Neutrophil (primary cell): ENCODE results near the gene GRM1.

ENCODE experiments used
- H3K27ac ChIP-seq: fragments of 200-600 bp; sonication (generic); 2 replicates; pipeline ENCODE4 v1.5.1; 2016; ENCODE audit warnings: mild to moderate bottlenecking, moderate library complexity
- H3K27me3 ChIP-seq: fragments of 200-600 bp; sonication (generic); 2 replicates; pipeline ENCODE4 v1.6.0; 2016; ENCODE audit warnings: mild to moderate bottlenecking
- H3K36me3 ChIP-seq: fragments of 200-600 bp; sonication (generic); 2 replicates; pipeline ENCODE4 v1.5.1; 2017
- H3K4me1 ChIP-seq, 2 experiments: fragments of 200-600 bp in 1 of 2; sonication (generic) in 1 of 2; 1 replicate in 1 of 2; 2 replicates in 1 of 2; pipeline versions ENCODE4 v1.5.1 to v1.6.1; 2013 to 2016; ENCODE audit warnings: low read depth in 1 of 2, low read length in 1 of 2, mild to moderate bottlenecking in 1 of 2, moderate library complexity in 1 of 2; ENCODE audit not compliant: control insufficient read depth in 1 of 2, insufficient read depth in 1 of 2
- H3K4me3 ChIP-seq, 2 experiments: fragments of 200-600 bp in 1 of 2; sonication (generic) in 1 of 2; 1 replicate in 1 of 2; 2 replicates in 1 of 2; pipeline ENCODE4 v1.5.1; 2013 to 2016; ENCODE audit warnings: low read depth in 1 of 2, low read length in 1 of 2, mild to moderate bottlenecking in 1 of 2, moderate library complexity in 1 of 2
- H3K9me3 ChIP-seq: fragments of 200-600 bp; sonication (generic); 2 replicates; pipeline ENCODE4 v1.5.1; 2016
- TF ChIP-seq, protein P1 (sequence below): fragments of 200-600 bp; sonication (generic); IDR thresholded peaks from 2 replicates; pipeline ENCODE4 v1.5.1; 2016; ENCODE audit warnings: antibody characterized with exemption

GRM1 gene

DNA sequence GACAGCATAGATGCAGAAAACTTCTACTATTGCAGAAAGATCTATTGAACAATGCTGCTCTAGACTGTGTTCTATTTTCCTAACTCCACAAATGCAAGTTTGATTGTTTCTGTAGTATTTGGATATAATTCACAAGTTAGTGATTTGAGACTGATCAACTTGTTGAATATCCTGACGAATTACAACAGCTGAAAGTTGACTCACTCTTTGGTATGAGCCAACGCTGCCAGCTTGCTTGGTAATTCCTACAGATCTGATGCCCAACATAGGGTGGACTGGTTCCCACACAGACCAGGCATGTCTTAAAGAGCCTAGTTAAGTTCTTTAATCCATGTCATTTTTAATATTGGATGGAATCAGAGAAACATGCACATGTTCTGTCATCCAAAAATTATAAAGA lies 283.7 kb downstream of the GRM1 start:
- H3K27me3 ChIP-seq = no peaks in the 10 kb centered on the region
- no peaks in the 10 kb centered on the region for H3K4me1 ChIP-seq
- H3K36me3 ChIP-seq = no peaks in the 10 kb centered on the region
- H3K27ac ChIP-seq = no peak overlapping the region
- TF ChIP-seq, protein P1, sequence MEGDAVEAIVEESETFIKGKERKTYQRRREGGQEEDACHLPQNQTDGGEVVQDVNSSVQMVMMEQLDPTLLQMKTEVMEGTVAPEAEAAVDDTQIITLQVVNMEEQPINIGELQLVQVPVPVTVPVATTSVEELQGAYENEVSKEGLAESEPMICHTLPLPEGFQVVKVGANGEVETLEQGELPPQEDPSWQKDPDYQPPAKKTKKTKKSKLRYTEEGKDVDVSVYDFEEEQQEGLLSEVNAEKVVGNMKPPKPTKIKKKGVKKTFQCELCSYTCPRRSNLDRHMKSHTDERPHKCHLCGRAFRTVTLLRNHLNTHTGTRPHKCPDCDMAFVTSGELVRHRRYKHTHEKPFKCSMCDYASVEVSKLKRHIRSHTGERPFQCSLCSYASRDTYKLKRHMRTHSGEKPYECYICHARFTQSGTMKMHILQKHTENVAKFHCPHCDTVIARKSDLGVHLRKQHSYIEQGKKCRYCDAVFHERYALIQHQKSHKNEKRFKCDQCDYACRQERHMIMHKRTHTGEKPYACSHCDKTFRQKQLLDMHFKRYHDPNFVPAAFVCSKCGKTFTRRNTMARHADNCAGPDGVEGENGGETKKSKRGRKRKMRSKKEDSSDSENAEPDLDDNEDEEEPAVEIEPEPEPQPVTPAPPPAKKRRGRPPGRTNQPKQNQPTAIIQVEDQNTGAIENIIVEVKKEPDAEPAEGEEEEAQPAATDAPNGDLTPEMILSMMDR = no peak
- H3K4me3 ChIP-seq = no peak overlapping the region
- no peaks in the 10 kb centered on the region for H3K9me3 ChIP-seq

DNA sequence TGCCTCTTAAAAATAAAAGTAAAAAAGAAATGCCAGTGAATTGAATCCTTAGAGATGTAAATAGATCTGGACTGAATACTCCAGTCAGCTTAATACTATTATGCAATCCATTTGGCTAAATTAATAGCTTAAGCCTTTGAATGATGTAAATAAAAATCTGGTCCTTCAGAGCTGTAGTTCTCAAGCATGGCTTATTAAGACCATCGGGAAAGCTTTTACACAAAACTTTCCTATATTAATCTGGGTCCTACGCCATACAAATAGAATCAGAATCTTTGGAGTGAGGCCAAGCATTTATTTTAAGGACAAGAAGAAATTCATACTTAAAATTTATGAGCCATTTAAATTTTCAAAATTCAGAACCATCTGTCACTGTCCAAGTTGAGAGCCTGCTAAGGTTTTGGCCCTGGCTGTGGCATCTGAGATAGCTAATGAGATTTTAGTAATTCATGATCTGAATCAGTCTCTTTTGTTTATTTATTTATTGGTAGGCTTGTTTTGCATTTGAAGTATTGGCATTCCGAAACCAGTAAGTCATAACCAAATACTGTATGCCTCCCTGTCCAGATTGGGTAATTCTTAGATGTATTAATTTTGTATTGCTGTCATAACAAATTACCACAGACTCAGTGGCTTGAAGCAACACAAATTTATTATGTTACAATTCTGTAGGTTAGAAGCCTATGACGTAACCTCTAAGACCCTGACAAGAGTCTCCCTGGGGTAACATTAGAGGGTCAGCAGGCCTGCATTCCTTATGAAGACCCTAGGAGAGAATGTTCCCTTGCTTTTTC lies 286.7 kb downstream of the GRM1 start:
- TF ChIP-seq, protein P1 = no peak
- no peaks in the 10 kb centered on the region for H3K36me3 ChIP-seq

DNA sequence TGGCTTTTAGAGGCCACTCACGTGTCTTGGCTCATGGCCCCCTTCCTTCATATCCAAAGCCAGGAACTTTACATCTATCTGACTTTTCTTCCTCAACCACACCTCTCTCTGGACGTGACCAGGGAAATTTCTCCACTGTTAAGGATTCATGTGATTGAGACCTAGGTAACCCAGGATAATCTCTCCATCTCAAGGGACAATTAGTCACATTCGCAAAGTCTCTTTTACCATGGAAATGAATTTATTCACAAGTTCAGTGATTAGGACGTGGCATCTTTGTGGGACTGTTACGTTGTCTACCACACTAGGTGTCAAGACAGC lies 287.3 kb downstream of the GRM1 start:
- Histone ChIP-seq H3K4me1 (no peaks in the 10 kb centered on the region), H3K4me3 (no peak overlapping the region), H3K9me3 (no peaks in the 10 kb centered on the region), H3K27ac (no peak overlapping the region), H3K36me3 (no peaks in the 10 kb centered on the region), H3K27me3 (no peaks in the 10 kb centered on the region)
- TF ChIP-seq, protein P1 = no peak

More for the DNA sequence above, 286.7 kb downstream of the GRM1 start:
- Histone ChIP-seq H3K4me1 (no peaks in the 10 kb centered on the region), H3K4me3 (no peak overlapping the region), H3K9me3 (no peaks in the 10 kb centered on the region), H3K27me3 (no peaks in the 10 kb centered on the region), H3K27ac (no peak overlapping the region)

DNA sequence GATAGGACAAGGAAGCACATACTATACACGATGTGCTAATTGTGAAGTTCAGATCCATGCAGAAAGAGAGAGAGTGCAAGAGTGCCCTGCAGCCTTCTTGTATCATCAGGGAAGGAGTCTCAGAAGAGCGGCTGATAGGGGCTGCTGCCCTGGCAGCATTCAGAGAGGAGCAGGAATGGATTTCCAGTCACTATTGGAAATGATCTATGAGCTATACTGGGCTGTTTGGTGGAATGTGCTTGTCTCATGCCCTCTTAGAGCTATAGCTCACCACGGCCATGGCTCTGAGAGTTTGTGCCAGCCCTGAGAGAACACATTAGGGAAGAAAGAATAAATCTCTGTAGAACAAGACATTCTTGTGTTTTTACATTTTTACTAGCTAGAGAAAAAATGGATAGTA lies 302.2 kb downstream of the GRM1 start:
- H3K27me3 ChIP-seq = no peaks in the 10 kb centered on the region
- H3K27ac ChIP-seq = no peak overlapping the region
- H3K4me1 ChIP-seq = no peaks in the 10 kb centered on the region
- no peaks in the 10 kb centered on the region for H3K9me3 ChIP-seq
- TF ChIP-seq, protein P1 = no peak
- no peaks in the 10 kb centered on the region for H3K36me3 ChIP-seq
- no peak overlapping the region for H3K4me3 ChIP-seq

DNA sequence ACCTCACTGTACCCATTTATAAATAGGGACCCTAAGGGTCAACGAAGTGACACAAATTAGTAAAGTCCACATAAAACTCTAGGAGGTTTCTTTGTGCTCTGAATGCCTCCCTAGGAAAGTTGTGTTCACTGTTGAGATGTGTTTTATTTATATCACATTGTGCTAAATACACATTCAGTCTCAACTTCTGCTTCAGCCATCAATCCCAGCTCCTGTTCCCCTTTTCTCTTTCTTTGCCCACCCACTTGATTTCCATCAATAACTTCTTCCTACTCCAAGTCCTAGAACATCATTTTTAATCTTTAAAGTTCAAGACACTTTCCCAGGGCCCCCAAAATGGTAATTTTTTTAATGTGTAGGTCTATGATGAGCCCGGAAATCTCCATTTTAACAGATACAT lies 306.5 kb downstream of the GRM1 start:
- no peaks in the 10 kb centered on the region for H3K27me3 ChIP-seq
- no peaks in the 10 kb centered on the region for H3K9me3 ChIP-seq
- no peaks in the 10 kb centered on the region for H3K36me3 ChIP-seq
- H3K27ac ChIP-seq = no peak overlapping the region
- H3K4me3 ChIP-seq = no peak overlapping the region
- no peaks in the 10 kb centered on the region for H3K4me1 ChIP-seq
- TF ChIP-seq, protein P1 = no peak
